ENCODE results near the gene CRYBA4. TPM values are rescaled to one million over a fixed set of nuclear protein-coding genes. Genes with fewer than 3 reads are reported as not detected.

The CRYBA4 gene
- total and polyA plus RNA-seq, 2 experiments from 2014 or later: 1.5 TPM; not detected in 1

DNA sequence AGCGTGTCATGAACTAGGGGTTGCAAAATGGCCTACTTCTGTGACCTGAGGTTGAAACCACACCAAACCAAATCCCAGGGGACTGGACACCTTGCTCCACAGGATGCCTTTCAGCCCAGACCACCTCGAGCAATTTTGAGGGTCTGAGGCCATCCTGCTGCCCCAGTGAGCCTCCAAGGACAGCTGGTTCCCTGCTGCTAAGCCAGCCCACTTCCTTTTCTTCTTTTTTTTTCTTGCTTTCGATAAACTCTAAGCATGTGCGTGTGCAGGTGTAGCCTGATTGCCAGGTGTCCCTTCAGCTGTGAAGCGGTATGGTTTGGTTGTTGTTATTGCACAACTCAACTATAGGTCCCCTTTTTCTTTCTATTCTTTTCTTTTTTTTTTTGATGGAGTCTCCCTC lies 6.6 kb upstream of the CRYBA4 start:
- Mint-ChIP-seq H3K9me3 (no peaks in the 10 kb centered on the region), H3K27ac (no peak overlapping the region)
- ATAC-seq: no peak

More for the DNA sequence above, 6.6 kb upstream of the CRYBA4 start:
- peaks cover 61% of the 10 kb centered on the region for H3K4me1 Mint-ChIP-seq
- H3K79me2 ChIP-seq (replicated peaks; ENCODE audit: insufficient read depth): no peaks in the 10 kb centered on the region
- no peaks in the 10 kb centered on the region for H3K9me2 ChIP-seq (ENCODE audit: insufficient read depth)
- no peak overlapping the region for H3K4me3 Mint-ChIP-seq
- peaks cover 63% of the 10 kb centered on the region for H3K4me1 ChIP-seq (ENCODE audit: insufficient read depth)
- H3K36me3 Mint-ChIP-seq (ENCODE audit: low read depth): no peaks in the 10 kb centered on the region; the same call in 2 of the 3 replicates
- peak overlapping the region; percentile 75 for H3K4me2 ChIP-seq
- peaks cover 48% of the 10 kb centered on the region for H3K27me3 Mint-ChIP-seq (ENCODE audit: insufficient read depth, low read depth, poor library complexity)
- TF ChIP-seq CTCF (conservative IDR thresholded peaks at IDR 0.05; ENCODE audit: low read depth in 2 of 2) (no peak), JUNB (IDR thresholded peaks at IDR 0.05; ENCODE audit: unreplicated experiment) (no peak), EZH2phosphoT487 (IDR thresholded peaks at IDR 0.05; ENCODE audit: unreplicated experiment) (no peak), CREB1 (CRISPR knock-in tag; IDR thresholded peaks at IDR 0.05; ENCODE audit: low read depth) (no peak), ZNF462 (CRISPR knock-in tag; IDR thresholded peaks at IDR 0.05) (no peak), POLR2AphosphoS5 (IDR thresholded peaks at IDR 0.05; ENCODE audit: low read depth) (no peak), NANOG (IDR thresholded peaks at IDR 0.05; ENCODE audit: borderline replicate concordance) (no peak), EZH2 (IDR thresholded peaks at IDR 0.05; ENCODE audit: low read depth, unreplicated experiment) (no peak), ZNF331 (CRISPR knock-in tag; IDR thresholded peaks at IDR 0.05; ENCODE audit: low read depth) (no peak), STAT1 (IDR thresholded peaks at IDR 0.05; ENCODE audit: unreplicated experiment) (no peak), ETS1 (IDR thresholded peaks at IDR 0.05) (no peak)
- TF ChIP-seq, protein P1, sequence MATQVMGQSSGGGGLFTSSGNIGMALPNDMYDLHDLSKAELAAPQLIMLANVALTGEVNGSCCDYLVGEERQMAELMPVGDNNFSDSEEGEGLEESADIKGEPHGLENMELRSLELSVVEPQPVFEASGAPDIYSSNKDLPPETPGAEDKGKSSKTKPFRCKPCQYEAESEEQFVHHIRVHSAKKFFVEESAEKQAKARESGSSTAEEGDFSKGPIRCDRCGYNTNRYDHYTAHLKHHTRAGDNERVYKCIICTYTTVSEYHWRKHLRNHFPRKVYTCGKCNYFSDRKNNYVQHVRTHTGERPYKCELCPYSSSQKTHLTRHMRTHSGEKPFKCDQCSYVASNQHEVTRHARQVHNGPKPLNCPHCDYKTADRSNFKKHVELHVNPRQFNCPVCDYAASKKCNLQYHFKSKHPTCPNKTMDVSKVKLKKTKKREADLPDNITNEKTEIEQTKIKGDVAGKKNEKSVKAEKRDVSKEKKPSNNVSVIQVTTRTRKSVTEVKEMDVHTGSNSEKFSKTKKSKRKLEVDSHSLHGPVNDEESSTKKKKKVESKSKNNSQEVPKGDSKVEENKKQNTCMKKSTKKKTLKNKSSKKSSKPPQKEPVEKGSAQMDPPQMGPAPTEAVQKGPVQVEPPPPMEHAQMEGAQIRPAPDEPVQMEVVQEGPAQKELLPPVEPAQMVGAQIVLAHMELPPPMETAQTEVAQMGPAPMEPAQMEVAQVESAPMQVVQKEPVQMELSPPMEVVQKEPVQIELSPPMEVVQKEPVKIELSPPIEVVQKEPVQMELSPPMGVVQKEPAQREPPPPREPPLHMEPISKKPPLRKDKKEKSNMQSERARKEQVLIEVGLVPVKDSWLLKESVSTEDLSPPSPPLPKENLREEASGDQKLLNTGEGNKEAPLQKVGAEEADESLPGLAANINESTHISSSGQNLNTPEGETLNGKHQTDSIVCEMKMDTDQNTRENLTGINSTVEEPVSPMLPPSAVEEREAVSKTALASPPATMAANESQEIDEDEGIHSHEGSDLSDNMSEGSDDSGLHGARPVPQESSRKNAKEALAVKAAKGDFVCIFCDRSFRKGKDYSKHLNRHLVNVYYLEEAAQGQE (IDR thresholded peaks at IDR 0.05; ENCODE audit: unreplicated experiment): no peak
- no peaks in the 10 kb centered on the region for H4K20me1 ChIP-seq (replicated peaks; ENCODE audit: insufficient read depth)
- no peak overlapping the region for H3K27ac ChIP-seq (ENCODE audit: low read depth)
- H3K4me3 ChIP-seq: no peak overlapping the region
- no peaks in the 10 kb centered on the region for H3K36me3 ChIP-seq (ENCODE audit: insufficient read depth)
- peaks cover 17% of the 10 kb centered on the region for H3F3A ChIP-seq (replicated peaks; ENCODE audit: low read depth)
- H2AFZ ChIP-seq: no peak overlapping the region
- peaks cover 34% of the 10 kb centered on the region for H3K27me3 ChIP-seq (ENCODE audit: insufficient read depth)
- DNase-seq (ENCODE audit: low spot score): no peak

All from GM23338 (cell line).